ENCODE results near the gene TTLL8. TPM values are rescaled to one million over a fixed set of nuclear protein-coding genes. Genes with fewer than 3 reads are reported as not detected.

TTLL8 gene
- total and polyA plus RNA-seq, 2 experiments from 2014 or later = not detected

DNA sequence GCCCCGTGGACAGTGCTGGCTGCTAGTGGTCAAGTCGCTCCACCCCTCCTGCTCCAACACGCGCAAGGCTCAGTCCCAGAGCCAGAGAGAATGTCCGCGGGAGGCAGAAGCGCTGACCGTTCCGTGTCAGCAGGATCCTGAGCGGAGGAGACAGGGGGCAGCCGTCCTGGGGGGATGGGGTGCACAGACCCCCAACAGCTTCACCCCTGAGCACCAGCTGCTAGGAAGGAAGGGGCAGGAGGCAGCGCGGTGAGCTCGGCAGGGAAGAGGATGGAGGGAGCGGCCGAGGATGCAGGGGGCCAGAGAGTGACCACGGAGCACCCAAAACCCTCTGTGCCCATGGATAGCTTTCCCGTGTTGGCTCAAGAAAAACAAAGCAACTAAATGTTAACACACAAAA is 6.4 kb upstream of the TTLL8 start:
- no peak overlapping the region for H2AFZ ChIP-seq
- no peaks in the 10 kb centered on the region for H3K9me3 ChIP-seq (ENCODE audit: low read depth)
- H3K79me2 ChIP-seq = no peaks in the 10 kb centered on the region
- TF ChIP-seq, protein P1, sequence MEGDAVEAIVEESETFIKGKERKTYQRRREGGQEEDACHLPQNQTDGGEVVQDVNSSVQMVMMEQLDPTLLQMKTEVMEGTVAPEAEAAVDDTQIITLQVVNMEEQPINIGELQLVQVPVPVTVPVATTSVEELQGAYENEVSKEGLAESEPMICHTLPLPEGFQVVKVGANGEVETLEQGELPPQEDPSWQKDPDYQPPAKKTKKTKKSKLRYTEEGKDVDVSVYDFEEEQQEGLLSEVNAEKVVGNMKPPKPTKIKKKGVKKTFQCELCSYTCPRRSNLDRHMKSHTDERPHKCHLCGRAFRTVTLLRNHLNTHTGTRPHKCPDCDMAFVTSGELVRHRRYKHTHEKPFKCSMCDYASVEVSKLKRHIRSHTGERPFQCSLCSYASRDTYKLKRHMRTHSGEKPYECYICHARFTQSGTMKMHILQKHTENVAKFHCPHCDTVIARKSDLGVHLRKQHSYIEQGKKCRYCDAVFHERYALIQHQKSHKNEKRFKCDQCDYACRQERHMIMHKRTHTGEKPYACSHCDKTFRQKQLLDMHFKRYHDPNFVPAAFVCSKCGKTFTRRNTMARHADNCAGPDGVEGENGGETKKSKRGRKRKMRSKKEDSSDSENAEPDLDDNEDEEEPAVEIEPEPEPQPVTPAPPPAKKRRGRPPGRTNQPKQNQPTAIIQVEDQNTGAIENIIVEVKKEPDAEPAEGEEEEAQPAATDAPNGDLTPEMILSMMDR (IDR thresholded peaks at IDR 0.05; ENCODE audit: poor library complexity) = no peak
- TF ChIP-seq EZH2 (IDR thresholded peaks at IDR 0.05; ENCODE audit: borderline replicate concordance) = no peak
- TF ChIP-seq EZH2phosphoT487 (IDR thresholded peaks at IDR 0.05; ENCODE audit: low read depth, severe bottlenecking, unreplicated experiment) = no peak
- no peaks in the 10 kb centered on the region for H3K36me3 ChIP-seq (replicated peaks; ENCODE audit: insufficient read depth, low read depth)
- H4K20me1 ChIP-seq (ENCODE audit: insufficient read depth, poor library complexity, severe bottlenecking) = no peaks in the 10 kb centered on the region
- DNase-seq (ENCODE audit: low spot score) = no peak
- 84% methylated on average over 18 of the region's 18 CpGs for WGBS (ENCODE audit: low lambda C conversion rate, missing lambda C conversion rate)
- no peak overlapping the region for H3K4me2 ChIP-seq
- peaks cover 8% of the 10 kb centered on the region for H3K27me3 ChIP-seq
- peaks cover 7% of the 10 kb centered on the region for H3K4me1 ChIP-seq (ENCODE audit: insufficient read depth)
- H3K9me2 ChIP-seq (replicated peaks; ENCODE audit: insufficient read depth) = no peaks in the 10 kb centered on the region
- H3K4me3 ChIP-seq = no peak overlapping the region
- no peak overlapping the region for H3K27ac ChIP-seq

DNA sequence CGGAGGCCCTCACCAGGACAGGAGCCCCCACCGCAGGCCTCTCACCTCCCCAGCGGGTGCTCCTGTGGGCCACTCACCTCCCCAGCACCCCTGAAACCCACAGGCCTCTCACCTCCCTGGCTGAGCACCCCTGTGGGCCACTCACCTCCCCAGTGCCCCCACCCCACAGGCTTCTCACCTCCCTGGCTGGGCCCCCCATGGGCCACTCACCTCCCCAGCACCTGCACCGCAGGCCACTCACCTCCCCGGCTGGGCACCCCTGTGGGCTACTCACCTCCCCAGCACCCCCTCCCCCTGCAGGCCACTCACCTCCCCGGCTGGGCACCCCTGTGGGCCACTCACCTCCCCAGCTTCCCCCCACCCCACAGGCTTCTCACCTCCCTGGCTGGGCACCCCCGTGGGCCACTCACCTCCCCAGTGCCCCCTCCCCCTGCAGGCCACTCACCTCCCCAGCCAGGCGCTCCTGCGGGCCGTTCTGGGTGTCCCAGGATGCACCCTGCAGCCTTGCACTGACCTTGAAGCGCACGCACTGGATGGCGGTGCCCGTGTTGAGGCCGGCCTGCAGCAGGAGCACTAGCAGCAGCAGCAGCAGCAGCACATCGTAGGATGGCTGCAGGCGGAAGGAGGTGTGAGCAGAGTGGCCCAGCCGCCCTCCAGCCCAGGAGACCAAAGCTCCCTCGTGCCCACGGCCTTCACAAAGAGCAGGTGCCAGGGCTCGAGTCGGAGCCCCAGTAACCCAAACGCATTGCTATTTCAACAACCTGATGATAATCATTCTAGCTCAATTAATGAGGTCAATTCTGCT is 5.7 kb upstream of the TTLL8 start:
- no peaks in the 10 kb centered on the region for H3K9me2 ChIP-seq (replicated peaks; ENCODE audit: insufficient read depth)
- H3K4me3 ChIP-seq = no peak overlapping the region
- DNase-seq (ENCODE audit: low spot score) = no peak
- H2AFZ ChIP-seq = no peak overlapping the region
- no peak overlapping the region for H3K27ac ChIP-seq
- WGBS (ENCODE audit: low lambda C conversion rate, missing lambda C conversion rate) = 87% methylated on average over 17 of the region's 23 CpGs
- no peak overlapping the region for H3K4me2 ChIP-seq
- peaks cover 13% of the 10 kb centered on the region for H3K27me3 ChIP-seq
- no peaks in the 10 kb centered on the region for H3K36me3 ChIP-seq (replicated peaks; ENCODE audit: insufficient read depth, low read depth)
- H3K9me3 ChIP-seq (ENCODE audit: low read depth) = no peaks in the 10 kb centered on the region
- H4K20me1 ChIP-seq (ENCODE audit: insufficient read depth, poor library complexity, severe bottlenecking) = no peaks in the 10 kb centered on the region
- TF ChIP-seq EZH2 (IDR thresholded peaks at IDR 0.05; ENCODE audit: borderline replicate concordance) = no peak
- TF ChIP-seq EZH2phosphoT487 (IDR thresholded peaks at IDR 0.05; ENCODE audit: low read depth, severe bottlenecking, unreplicated experiment) = no peak
- TF ChIP-seq, protein P1 (IDR thresholded peaks at IDR 0.05; ENCODE audit: poor library complexity) = no peak
- H3K79me2 ChIP-seq = no peaks in the 10 kb centered on the region
- H3K4me1 ChIP-seq (ENCODE audit: insufficient read depth) = peaks cover 13% of the 10 kb centered on the region

DNA sequence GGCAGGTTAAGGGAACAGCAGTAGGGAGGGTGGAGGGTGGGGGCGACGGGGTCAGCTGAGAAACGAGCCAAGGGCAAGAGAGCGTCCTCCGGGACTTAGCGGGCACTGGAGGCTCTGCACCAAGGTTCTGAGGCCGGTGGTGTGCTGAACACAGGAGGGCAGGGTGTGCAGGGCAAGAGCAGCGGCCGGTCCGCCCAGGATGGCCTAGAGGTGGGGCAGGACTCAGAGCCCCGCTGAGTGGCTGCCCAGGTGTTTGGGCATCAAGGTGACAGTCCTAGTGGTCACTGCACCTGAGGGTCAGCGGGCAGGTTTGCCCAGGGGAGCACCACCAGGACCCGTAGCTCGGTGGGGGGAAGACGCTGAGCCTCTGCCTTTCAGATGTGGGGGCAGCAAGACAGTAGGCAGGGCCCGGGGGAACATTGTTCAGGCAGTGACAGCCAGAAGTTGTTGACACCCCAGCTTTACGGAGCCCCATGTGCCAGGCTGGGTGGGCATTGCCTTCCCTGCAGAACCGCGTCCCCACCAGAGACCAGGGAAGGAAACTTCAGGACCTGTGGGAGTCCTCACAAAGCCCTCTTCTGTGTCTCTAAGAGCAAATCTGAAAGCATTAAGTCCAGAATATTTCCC is 4.5 kb upstream of the TTLL8 start:
- Histone ChIP-seq H3K9me2 (replicated peaks; ENCODE audit: insufficient read depth) (no peaks in the 10 kb centered on the region), H2AFZ (no peak overlapping the region), H3K27ac (no peak overlapping the region), H3K79me2 (no peaks in the 10 kb centered on the region), H3K4me1 (ENCODE audit: insufficient read depth) (peaks cover 18% of the 10 kb centered on the region), H4K20me1 (ENCODE audit: insufficient read depth, poor library complexity, severe bottlenecking) (no peaks in the 10 kb centered on the region), H3K4me2 (no peak overlapping the region), H3K27me3 (peaks cover 17% of the 10 kb centered on the region), H3K36me3 (replicated peaks; ENCODE audit: insufficient read depth, low read depth) (no peaks in the 10 kb centered on the region), H3K9me3 (ENCODE audit: low read depth) (no peaks in the 10 kb centered on the region), H3K4me3 (no peak overlapping the region)
- no peak for DNase-seq (ENCODE audit: low spot score)
- 94% methylated on average over 19 of the region's 19 CpGs for WGBS (ENCODE audit: low lambda C conversion rate, missing lambda C conversion rate)
- TF ChIP-seq, protein P1 (IDR thresholded peaks at IDR 0.05; ENCODE audit: poor library complexity) = no peak
- TF ChIP-seq EZH2 (IDR thresholded peaks at IDR 0.05; ENCODE audit: borderline replicate concordance) (no peak), EZH2phosphoT487 (IDR thresholded peaks at IDR 0.05; ENCODE audit: low read depth, severe bottlenecking, unreplicated experiment) (no peak)
